HepG2 (cell line): Measurements from ENCODE around the gene CTNND2. TPM values are rescaled to one million over a fixed set of nuclear protein-coding genes. Genes with fewer than 3 reads are reported as not detected.

Experiments
- ATAC-seq: fragments of 200-7000 bp; cut with Tn5 transposase; 3 replicates; pipeline ENCODE4 v1.9.1; 2020; ENCODE audit warnings: mild to moderate bottlenecking, moderate library complexity
- BruUV-seq: library from RNA; stranded (reverse); fragments of 400-500 nt; replicated peaks from 2 replicates; lab custom pipeline; 2021; lab: Mats Ljungman, UMichigan
- CTCF ChIA-PET: fragments of 300-600 bp; formaldehyde crosslinking; extraction: SDS; loops from one replicate; lab custom pipeline; 2021; ENCODE audit warnings: low total read pairs, inconsistent platforms, low intra/inter-chr PET ratio; lab: Yijun Ruan, JAX
- POLR2A ChIA-PET: fragments of 350-600 bp; sonication (Branson Sonifier 250); formaldehyde crosslinking; loops from one replicate; lab custom pipeline; 2020; ENCODE audit warnings: antibody characterized with exemption, inconsistent platforms; lab: Yijun Ruan, JAX
- DNase-seq: peaks from one replicate; pipeline ENCODE4 v3.0.0-alpha.2; 2015; ENCODE audit warnings: low spot score
- FAIRE-seq: peaks from 3 replicates; lab custom pipeline; 2011; peaks lifted over from hg19 to GRCh38; lab: Jason Lieb, UNC
- H2AFZ ChIP-seq: one replicate; pipeline ENCODE4 v1.6.1; 2011; ENCODE audit warnings: low read length, inconsistent platforms
- H3K27ac ChIP-seq: fragments of 300-600 bp; 3 replicates; pipeline ENCODE4 v1.8.0; 2011; ENCODE audit warnings: mixed run types, mild to moderate bottlenecking, mixed read lengths, low read length, inconsistent platforms; ENCODE audit not compliant: insufficient read depth; ENCODE audit errors: extremely low read length
- H3K27me3 ChIP-seq, 2 experiments: fragments of 200-600 bp in 1 of 2; 2 replicates in 1 of 2; 3 replicates in 1 of 2; pipeline versions ENCODE4 v1.6.0 to v1.8.0; 2011; ENCODE audit warnings: low read length in 2 of 2, mild to moderate bottlenecking in 2 of 2, moderate library complexity in 2 of 2, inconsistent platforms in 1 of 2; ENCODE audit not compliant: insufficient read depth in 2 of 2, control insufficient read depth in 1 of 2
- H3K36me3 ChIP-seq, 2 experiments: fragments of 200-600 bp in 1 of 2; replicated peaks in 1 of 2; 2 replicates in 1 of 2; 3 replicates in 1 of 2; pipeline versions ENCODE4 v1.5.1 to v1.8.0; 2011; ENCODE audit warnings: low read length in 2 of 2, inconsistent platforms in 1 of 2; ENCODE audit not compliant: insufficient read depth in 2 of 2, control insufficient read depth in 1 of 2
- H3K4me1 ChIP-seq: 2 replicates; pipeline ENCODE4 v1.5.1; 2012; ENCODE audit warnings: low read length, inconsistent platforms; ENCODE audit not compliant: insufficient read depth
- H3K4me2 ChIP-seq: 2 replicates; pipeline ENCODE4 v1.6.0; 2011; ENCODE audit warnings: low read depth, low read length, inconsistent platforms
- H3K4me3 ChIP-seq, 3 experiments: fragments of 200-600 bp in 1 of 3; sonication (generic), shearing (Covaris generic) in 1 of 3; replicated peaks in 1 of 3; 2 replicates each; pipeline ENCODE4 v1.5.1; 2011 to 2016; ENCODE audit warnings: low read length in 3 of 3, inconsistent platforms in 2 of 3, low read depth in 2 of 3, mild to moderate bottlenecking in 2 of 3, control low read depth in 1 of 3, mixed read lengths in 1 of 3; ENCODE audit not compliant: insufficient read depth in 1 of 3
- H3K79me2 ChIP-seq: one replicate; pipeline ENCODE4 v1.6.1; 2011; ENCODE audit warnings: low read length, inconsistent platforms; ENCODE audit not compliant: insufficient read depth
- H3K9ac ChIP-seq: 2 replicates; pipeline ENCODE4 v1.6.0; 2011; ENCODE audit warnings: mild to moderate bottlenecking, low read depth, low read length, inconsistent platforms; ENCODE audit not compliant: insufficient read depth
- H3K9me3 ChIP-seq: 2 replicates; pipeline ENCODE4 v1.5.1; 2012; ENCODE audit warnings: mild to moderate bottlenecking, low read length
- H4K20me1 ChIP-seq: 2 replicates; pipeline ENCODE4 v1.6.0; 2011; ENCODE audit warnings: inconsistent platforms, mild to moderate bottlenecking, low read length, moderate library complexity; ENCODE audit not compliant: insufficient read depth
- AGO2 ChIP-seq: fragments of 200-400 bp; formaldehyde crosslinking; optimal IDR thresholded peaks from 2 replicates; pipeline ENCODE3; 2017; ENCODE audit warnings: mild to moderate bottlenecking, low read depth, low read length, moderate library complexity
- POLR2AphosphoS2 ChIP-seq: IDR thresholded peaks from 2 replicates; pipeline ENCODE4 v1.6.1; 2011; ENCODE audit warnings: low read depth, low read length, improper control_type of control experiment
- RAD51 ChIP-seq: fragments of 450-650 bp; IDR thresholded peaks from 2 replicates; pipeline ENCODE4 v1.6.1; 2016; ENCODE audit warnings: borderline replicate concordance
- TBP ChIP-seq: sonication (generic); formaldehyde crosslinking; IDR thresholded peaks from 2 replicates; pipeline ENCODE4 v1.5.0; 2020; ENCODE audit warnings: missing genetic modification reagents
- U2AF2 ChIP-seq: fragments of 200-400 bp; formaldehyde crosslinking; IDR thresholded peaks from 2 replicates; pipeline ENCODE4 v1.6.1; 2017; ENCODE audit warnings: low read depth, mild to moderate bottlenecking, low read length
- WGBS: methylation state at CpG from one replicate; pipeline ENCODE4 v1.1.6; 2017; ENCODE audit warnings: low lambda C conversion rate; 5-methylcytosine and 5-hydroxymethylcytosine counted together
- in situ Hi-C: cut with HindIII; loops from 2 replicates; pipeline ENCODE4 v1.10.0; 2017; ENCODE audit warnings: low pct_unique_long_range_greater_than_20kb; ENCODE audit not compliant: extremely low pct_ligation_motif_present
- intact Hi-C: fragments of 100-400 bp; cut with micrococcal nuclease; formaldehyde crosslinking; loops from one replicate; pipeline ENCODE4 v1.10.0; 2022; ENCODE audit not compliant: unreplicated experiment
- polyA plus RNA-seq, 8 experiments: library from polyadenylated mRNA; depleted of rRNA in 3 of 8; stranded (reverse) in 7 of 8; unstranded in 1 of 8; fragments of >200 nt; fragmentation: Illumina TruSeq in 4 of 8; extraction: Trizol in 4 of 8; gene quantifications; 2 replicates each; pipeline versions ENCODE4 v1.2.1 to v1.2.3, GENCODE V29; 2011 to 2016; ENCODE audit warnings: low read depth in 4 of 8, missing spikeins in 1 of 8, mixed read lengths in 1 of 8; ENCODE audit not compliant: insufficient read depth in 1 of 8
- total RNA-seq, 5 experiments: library from RNA; depleted of rRNA; stranded (reverse); fragments of >200 nt; fragmentation: Illumina TruSeq; extraction: Trizol; gene quantifications; 2 replicates each; pipeline ENCODE4 v1.2.3, GENCODE V29; 2016; ENCODE audit warnings: low read depth in 1 of 5
- TF ChIP-seq, protein P1 (sequence below): sonication (generic); formaldehyde crosslinking; IDR thresholded peaks from 2 replicates; pipeline ENCODE4 v1.5.0; 2020; ENCODE audit warnings: missing genetic modification reagents, mild to moderate bottlenecking, borderline replicate concordance
- TF ChIP-seq, protein P2 (sequence below): sonication (generic); formaldehyde crosslinking; IDR thresholded peaks from 2 replicates; pipeline ENCODE4 v1.9.0; 2021; ENCODE audit warnings: missing genetic modification reagents, borderline replicate concordance
- TF ChIP-seq, protein P3 (sequence below): sonication (generic); formaldehyde crosslinking; IDR thresholded peaks from 2 replicates; pipeline ENCODE4; 2020; ENCODE audit warnings: missing genetic modification reagents, mild to moderate bottlenecking, borderline replicate concordance

The CTNND2 gene
- total and polyA plus RNA-seq, 2 of the 13 experiments (the other 11 are each of a cell fraction or from before 2014, with no cell fraction given): not detected

DNA sequence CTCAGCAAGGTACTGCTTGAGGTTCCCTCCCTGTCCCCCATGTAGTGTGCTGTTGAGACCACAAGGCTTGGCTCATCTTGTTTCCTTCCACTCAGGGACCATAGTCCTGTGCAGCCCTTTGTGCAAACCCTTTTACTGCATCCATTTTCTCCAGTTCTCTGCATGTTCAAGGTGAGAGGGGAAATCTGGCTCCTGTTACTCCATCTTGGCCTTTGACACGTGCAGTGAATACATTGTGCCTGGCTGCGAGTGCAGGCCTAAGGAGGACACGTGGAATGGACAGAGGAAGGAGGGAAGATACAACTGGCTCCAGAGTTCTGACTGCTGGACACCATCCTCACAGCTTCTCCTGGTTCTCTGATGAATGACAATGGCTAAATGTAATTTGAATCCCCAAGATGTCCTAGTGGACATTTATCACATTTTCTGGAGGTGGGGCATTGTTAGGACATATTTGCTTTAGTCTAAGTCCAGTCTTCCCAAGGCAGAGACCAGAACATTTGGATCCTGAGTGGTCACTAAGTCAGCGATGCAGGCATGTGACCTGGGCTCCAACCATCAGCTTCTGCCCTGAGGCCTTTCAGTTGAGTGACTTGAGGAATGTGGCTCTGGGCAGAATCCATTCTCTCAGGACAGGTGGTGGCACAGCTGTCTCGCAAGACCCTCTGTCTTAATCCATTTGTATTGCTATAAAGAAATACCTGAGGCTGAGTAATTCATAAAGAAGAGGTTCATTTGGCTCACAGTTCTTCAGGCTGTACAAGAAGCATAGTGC is 954.2 kb downstream of the CTNND2 start (continued):
- TF ChIP-seq, protein P1, sequence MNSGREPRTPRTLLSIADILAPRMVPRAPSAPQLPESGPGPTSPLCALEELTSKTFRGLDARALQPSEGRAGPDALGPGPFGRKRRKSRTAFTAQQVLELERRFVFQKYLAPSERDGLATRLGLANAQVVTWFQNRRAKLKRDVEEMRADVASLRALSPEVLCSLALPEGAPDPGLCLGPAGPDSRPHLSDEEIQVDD (CRISPR knock-in tag): no peak
- TF ChIP-seq, all 625 proteins: peak for 2

DNA sequence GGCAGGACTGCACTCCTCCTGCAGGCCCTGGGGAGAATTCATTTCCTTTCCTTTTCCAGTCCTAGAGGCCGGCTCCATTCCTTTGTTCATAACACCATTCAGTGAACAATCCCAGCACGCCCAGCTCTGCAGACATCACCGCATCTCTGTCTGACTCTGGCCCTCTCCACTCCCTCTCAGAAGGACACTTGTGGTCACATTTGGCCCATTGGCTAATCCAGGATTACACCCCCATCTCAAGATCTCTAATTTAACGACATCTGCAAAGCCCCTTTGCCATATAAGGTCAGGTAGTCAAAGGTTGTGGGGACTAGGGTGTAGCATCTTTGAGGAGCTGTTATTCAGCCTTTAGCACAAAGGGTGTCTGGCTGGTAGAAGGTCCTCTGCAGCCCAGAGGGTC is 958.2 kb downstream of the CTNND2 start:
- in situ Hi-C loops (no loop called here), intact Hi-C loops (no loop called here)
- Histone ChIP-seq H3K4me1 (no peaks in the 10 kb centered on the region), H3K27me3 (peaks cover 0 to 4% of the 10 kb centered on the region in 2 experiments; a peak in 1 of 5 replicates), H3K9ac (no peak overlapping the region), H3K36me3 (no peaks in the 10 kb centered on the region), H3K27ac (no peak overlapping the region), H3K9me3 (no peaks in the 10 kb centered on the region), H3K4me3 (no peak overlapping the region), H3K4me2 (no peak overlapping the region), H2AFZ (no peak overlapping the region), H4K20me1 (no peaks in the 10 kb centered on the region), H3K79me2 (no peaks in the 10 kb centered on the region)
- ChIA-PET CTCF (no interaction called here), POLR2A (no interaction called here)
- no TSS peak for BruUV-seq
- FAIRE-seq: no peak
- no peak for DNase-seq
- WGBS: 37% methylated on average over 4 of the region's 4 CpGs
- ATAC-seq: no peak
- TF ChIP-seq, protein P2, sequence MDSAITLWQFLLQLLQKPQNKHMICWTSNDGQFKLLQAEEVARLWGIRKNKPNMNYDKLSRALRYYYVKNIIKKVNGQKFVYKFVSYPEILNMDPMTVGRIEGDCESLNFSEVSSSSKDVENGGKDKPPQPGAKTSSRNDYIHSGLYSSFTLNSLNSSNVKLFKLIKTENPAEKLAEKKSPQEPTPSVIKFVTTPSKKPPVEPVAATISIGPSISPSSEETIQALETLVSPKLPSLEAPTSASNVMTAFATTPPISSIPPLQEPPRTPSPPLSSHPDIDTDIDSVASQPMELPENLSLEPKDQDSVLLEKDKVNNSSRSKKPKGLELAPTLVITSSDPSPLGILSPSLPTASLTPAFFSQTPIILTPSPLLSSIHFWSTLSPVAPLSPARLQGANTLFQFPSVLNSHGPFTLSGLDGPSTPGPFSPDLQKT (CRISPR knock-in tag): no peak
- TF ChIP-seq RAD51 (no peak), U2AF2 (no peak), AGO2 (no peak), TBP (CRISPR knock-in tag) (no peak), POLR2AphosphoS2 (no peak)
- TF ChIP-seq, protein P3, sequence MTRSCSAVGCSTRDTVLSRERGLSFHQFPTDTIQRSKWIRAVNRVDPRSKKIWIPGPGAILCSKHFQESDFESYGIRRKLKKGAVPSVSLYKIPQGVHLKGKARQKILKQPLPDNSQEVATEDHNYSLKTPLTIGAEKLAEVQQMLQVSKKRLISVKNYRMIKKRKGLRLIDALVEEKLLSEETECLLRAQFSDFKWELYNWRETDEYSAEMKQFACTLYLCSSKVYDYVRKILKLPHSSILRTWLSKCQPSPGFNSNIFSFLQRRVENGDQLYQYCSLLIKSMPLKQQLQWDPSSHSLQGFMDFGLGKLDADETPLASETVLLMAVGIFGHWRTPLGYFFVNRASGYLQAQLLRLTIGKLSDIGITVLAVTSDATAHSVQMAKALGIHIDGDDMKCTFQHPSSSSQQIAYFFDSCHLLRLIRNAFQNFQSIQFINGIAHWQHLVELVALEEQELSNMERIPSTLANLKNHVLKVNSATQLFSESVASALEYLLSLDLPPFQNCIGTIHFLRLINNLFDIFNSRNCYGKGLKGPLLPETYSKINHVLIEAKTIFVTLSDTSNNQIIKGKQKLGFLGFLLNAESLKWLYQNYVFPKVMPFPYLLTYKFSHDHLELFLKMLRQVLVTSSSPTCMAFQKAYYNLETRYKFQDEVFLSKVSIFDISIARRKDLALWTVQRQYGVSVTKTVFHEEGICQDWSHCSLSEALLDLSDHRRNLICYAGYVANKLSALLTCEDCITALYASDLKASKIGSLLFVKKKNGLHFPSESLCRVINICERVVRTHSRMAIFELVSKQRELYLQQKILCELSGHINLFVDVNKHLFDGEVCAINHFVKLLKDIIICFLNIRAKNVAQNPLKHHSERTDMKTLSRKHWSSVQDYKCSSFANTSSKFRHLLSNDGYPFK (CRISPR knock-in tag): no peak
- TF ChIP-seq, all 625 proteins: peak for 0
